Lung (tissue), 12 donors: ENCODE measurements around the gene GGN. TPM values are rescaled to one million over a fixed set of nuclear protein-coding genes. Genes with fewer than 3 reads are reported as not detected.

ENCODE experiments used
- ATAC-seq: fragments of 200-7000 bp; cut with Tn5 transposase; one replicate; pipeline ENCODE4 v1.9.1; 2020; ENCODE audit warnings: moderate number of reproducible peaks; ENCODE audit not compliant: insufficient read depth, low FRiP score
- DNase-seq, 3 donors: peaks; one replicate each; pipeline ENCODE4 v3.0.0-alpha.2; 2013 to 2017
- H3K27ac ChIP-seq, 2 donors: one replicate each; pipeline ENCODE4 v1.5.1; 2013; ENCODE audit warnings: mild to moderate bottlenecking in 2 of 2, moderate library complexity in 2 of 2, control low read depth in 1 of 2, inconsistent platforms in 1 of 2, low read depth in 1 of 2, low read length in 1 of 2
- H3K27me3 ChIP-seq, 3 donors: one replicate each; pipeline ENCODE4 v1.5.1; 2013; ENCODE audit warnings: low read length in 2 of 3; ENCODE audit not compliant: control insufficient read depth in 3 of 3, insufficient read depth in 3 of 3
- H3K36me3 ChIP-seq, 4 donors: one replicate each; pipeline ENCODE4 v1.5.1; 2013; ENCODE audit warnings: low read length in 4 of 4, mild to moderate bottlenecking in 1 of 4, moderate library complexity in 1 of 4; ENCODE audit not compliant: control insufficient read depth in 4 of 4, insufficient read depth in 4 of 4
- H3K4me1 ChIP-seq, 5 donors: one replicate each; pipeline ENCODE4 v1.5.1; 2013; ENCODE audit warnings: low read length in 5 of 5, mild to moderate bottlenecking in 2 of 5, moderate library complexity in 1 of 5; ENCODE audit not compliant: control insufficient read depth in 5 of 5, insufficient read depth in 5 of 5
- H3K4me3 ChIP-seq: one replicate; pipeline ENCODE4 v1.5.1; 2013; ENCODE audit warnings: mild to moderate bottlenecking, control low read depth, moderate library complexity
- H3K9ac ChIP-seq, 2 donors: one replicate each; pipeline ENCODE4 v1.5.1; 2013; ENCODE audit warnings: low read length in 2 of 2, control low read depth in 1 of 2; ENCODE audit not compliant: insufficient read depth in 1 of 2
- H3K9me3 ChIP-seq, 4 donors: one replicate each; pipeline ENCODE4 v1.5.1; 2013; ENCODE audit warnings: low read length in 3 of 4, mild to moderate bottlenecking in 1 of 4, moderate library complexity in 1 of 4; ENCODE audit not compliant: control insufficient read depth in 4 of 4, insufficient read depth in 3 of 4
- CTCF ChIP-seq: IDR thresholded peaks from 2 replicates; pipeline ENCODE4 v1.5.1; 2012; ENCODE audit warnings: mild to moderate bottlenecking; ENCODE audit errors: control extremely low read depth, extremely low read depth
- WGBS, 2 donors: extraction: QIAGEN DNeasy Blood & Tissue Kit; methylation state at CpG; one replicate each; pipeline ENCODE4 v1.1.7; 2013; 5-methylcytosine and 5-hydroxymethylcytosine counted together
- polyA plus RNA-seq, 2 donors: library from polyadenylated mRNA; stranded (reverse); fragments of 200-250 nt; gene quantifications; one replicate each; pipeline ENCODE4 v1.2.1, GENCODE V29; 2013
- total RNA-seq, 2 donors: library from RNA; depleted of rRNA in 1 of 2; stranded (reverse); fragments of >200 nt in 1 of 2; gene quantifications; one replicate each; pipeline ENCODE4 v1.2.1, GENCODE V29; 2014 to 2021
- donor health status: control.
- donor health status: control.
- donor health status: Bipolar disorder and iron deficiency.
- donor health status: healthy.
- donor health status: DM: yes; HTN: yes; CAD: no.

GGN gene
- total and polyA plus RNA-seq, 4 donors: 0.17 to 0.61 (median 0.38) TPM

DNA sequence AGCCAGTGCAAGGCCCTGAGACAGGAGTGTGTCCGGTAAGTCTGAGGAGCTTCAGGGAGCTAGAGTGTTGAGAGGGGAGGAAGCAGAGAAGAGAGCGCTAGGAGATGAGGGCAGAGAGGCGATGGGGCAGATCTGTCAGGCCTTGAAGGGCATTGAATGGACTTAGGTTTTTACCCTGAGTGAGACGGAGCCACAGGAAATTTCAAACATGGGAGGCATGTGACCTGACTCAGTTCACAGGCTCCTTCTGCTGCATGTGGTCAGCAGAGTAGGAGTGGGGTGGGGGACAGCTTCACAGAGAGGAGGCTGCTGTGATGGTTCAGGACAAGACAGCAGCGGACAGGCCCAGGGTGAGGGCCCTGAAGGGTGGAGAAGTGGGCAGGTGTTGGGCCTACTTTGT, 12.5 kb upstream of the GGN start:
- no peak overlapping the region for H3K27ac ChIP-seq
- peaks cover 0 to 2% (median 0%) of the 10 kb centered on the region in 4 donors for H3K9me3 ChIP-seq
- no peak overlapping the region for H3K9ac ChIP-seq
- H3K36me3 ChIP-seq: peaks cover 0 to 6% (median 5%) of the 10 kb centered on the region in 4 donors
- 79 to 86% methylated on average over 5 of the region's 5 CpGs for WGBS, 2 donors
- no peak overlapping the region for H3K4me3 ChIP-seq
- H3K4me1 ChIP-seq: peaks cover 0 to 2% (median 0%) of the 10 kb centered on the region in 5 donors
- TF ChIP-seq CTCF: no peak
- peaks cover 14 to 29% (median 14%) of the 10 kb centered on the region in 3 donors for H3K27me3 ChIP-seq
- no peak for ATAC-seq
- DNase-seq: no peak

DNA sequence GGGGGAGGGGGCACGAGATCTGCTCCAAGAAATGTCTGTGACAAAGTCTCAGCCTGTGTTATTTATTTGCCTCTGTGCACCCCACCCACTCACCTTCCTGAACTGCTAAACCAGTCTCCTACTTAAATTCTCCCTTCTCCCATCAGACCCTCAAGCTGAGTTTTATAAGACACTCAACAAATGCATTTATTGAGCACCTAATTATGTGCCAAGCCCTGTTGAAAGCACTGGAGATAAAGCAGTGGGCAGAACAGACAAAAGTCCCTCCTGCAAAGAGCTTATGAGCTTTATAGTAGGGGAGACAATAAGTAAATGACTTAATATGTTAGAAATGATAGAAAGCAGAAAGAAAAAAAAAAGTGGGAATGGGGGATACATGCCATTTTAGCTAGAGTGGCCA, 11.7 kb upstream of the GGN start:
- no peak overlapping the region for H3K9ac ChIP-seq
- ATAC-seq (no peak), DNase-seq (no peak)
- peaks cover 0 to 3% (median 0%) of the 10 kb centered on the region in 4 donors for H3K9me3 ChIP-seq
- H3K27ac ChIP-seq: no peak overlapping the region
- no peak for TF ChIP-seq CTCF
- no peak overlapping the region for H3K4me3 ChIP-seq
- no peaks in the 10 kb centered on the region for H3K36me3 ChIP-seq
- WGBS, 2 donors: 59 to 88% methylated on average over 1 of the region's 1 CpG
- H3K4me1 ChIP-seq: peaks cover 0 to 2% (median 0%) of the 10 kb centered on the region in 5 donors
- H3K27me3 ChIP-seq: peaks cover 16 to 36% (median 19%) of the 10 kb centered on the region in 3 donors

DNA sequence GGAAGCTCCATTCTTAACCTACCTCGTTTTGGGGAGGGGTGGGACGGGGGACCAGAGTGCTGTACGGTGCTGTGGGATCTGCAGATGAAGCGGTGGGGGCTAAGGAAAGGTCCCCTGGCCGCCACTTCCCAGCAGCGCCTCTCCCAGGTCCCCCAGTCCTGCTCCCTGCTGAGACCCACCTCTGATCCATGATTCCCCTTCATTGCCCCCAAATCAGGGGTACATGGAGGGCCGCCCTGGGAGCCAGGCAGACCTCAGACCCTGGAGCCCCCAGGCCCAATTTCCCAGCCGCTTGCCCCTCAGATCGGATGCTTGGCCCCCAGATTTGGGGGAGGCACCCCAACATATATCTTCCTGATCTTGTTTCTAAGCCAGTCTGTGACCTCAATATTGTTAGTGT, 11.2 kb upstream of the GGN start:
- DNase-seq (no peak), ATAC-seq (no peak)
- Histone ChIP-seq H3K27me3 (peaks cover 16 to 40% (median 22%) of the 10 kb centered on the region in 3 donors), H3K4me3 (no peak overlapping the region), H3K4me1 (no peaks in the 10 kb centered on the region), H3K9ac (no peak overlapping the region), H3K27ac (no peak overlapping the region), H3K36me3 (no peaks in the 10 kb centered on the region), H3K9me3 (peaks cover 0 to 6% (median 0%) of the 10 kb centered on the region in 4 donors)
- no peak for TF ChIP-seq CTCF
- WGBS, 2 donors: 60 to 64% methylated on average over 9 of the region's 9 CpGs
